ENCODE results near the gene PRRX1. TPM values are rescaled to one million over a fixed set of nuclear protein-coding genes. Genes with fewer than 3 reads are reported as not detected.

Gene PRRX1
- total RNA-seq, 5 donors from 2014 or later (not counting 1 experiment from before 2014, with no cell fraction given) = 0.07 to 0.50 (median 0.41) TPM; not detected in 2

GRCh38 chr1:170707959-170708655 is 44.2 kb downstream of the PRRX1 start:
- no CpG with 5 or more reads among the region's 5 CpGs for WGBS (ENCODE audit: insufficient coverage)
- Mint-ChIP-seq H3K36me3 (no peaks in the 10 kb centered on the region), H3K4me1 (no peaks in the 10 kb centered on the region), H3K4me3 (no peak overlapping the region), H3K27ac (no peak overlapping the region), H3K27me3 (peaks cover 5 to 8% of the 10 kb centered on the region in 2 donors), H3K9me3 (no peaks in the 10 kb centered on the region)
- no peaks in the 10 kb centered on the region for H3K27me3 ChIP-seq (replicated peaks in 1 of 2; ENCODE audit: control insufficient read depth in 2 of 2, extremely low read depth in 1 of 2, insufficient read depth in 2 of 2, low read length in 1 of 2)
- H3K9me3 ChIP-seq = no peaks in the 10 kb centered on the region
- CTCF ChIA-PET = no interaction called here
- DNase-seq (no peak), ATAC-seq (replicated peaks in 1 of 4) (no peak)
- no peaks in the 10 kb centered on the region for H3K4me1 ChIP-seq (ENCODE audit: control insufficient read depth in 1 of 2, extremely low read depth in 1 of 2, insufficient read depth in 2 of 2, low read length in 2 of 2)
- no peak overlapping the region for H3K27ac ChIP-seq (ENCODE audit: low read length)
- H3K36me3 ChIP-seq (ENCODE audit: control insufficient read depth in 2 of 2, extremely low read depth in 1 of 2, insufficient read depth in 1 of 2, low read length in 1 of 2) = no peaks in the 10 kb centered on the region
- POLR2A ChIA-PET = no interaction called here
- no peak overlapping the region for H3K4me3 ChIP-seq (ENCODE audit: control insufficient read depth in 1 of 2, extremely low read depth in 1 of 2, low read length in 1 of 2)

DNA sequence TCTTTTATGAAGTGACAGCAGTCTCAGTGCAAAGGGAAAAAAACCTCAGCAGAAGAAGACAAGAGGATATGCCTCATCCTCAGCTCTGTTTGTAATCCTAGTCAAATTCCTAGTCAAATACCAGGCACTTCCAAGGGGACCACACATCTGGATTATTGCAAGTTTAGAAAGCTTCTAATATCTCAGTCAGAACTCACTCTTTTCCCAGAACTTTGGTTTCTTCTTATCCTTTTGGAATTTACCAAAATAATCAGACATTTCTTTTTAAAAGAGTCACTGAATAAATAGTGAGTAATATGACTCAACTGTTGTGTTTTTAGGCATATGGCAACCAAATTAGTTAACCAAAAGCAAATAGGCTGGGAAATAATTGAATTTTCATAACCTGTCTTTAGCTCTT is 47.8 kb downstream of the PRRX1 start:
- H3K4me3 Mint-ChIP-seq = no peak overlapping the region

GRCh38 chr1:170714163-170714562 is 50.2 kb downstream of the PRRX1 start:
- 100% methylated on average over 1 of the region's 5 CpGs for WGBS (ENCODE audit: insufficient coverage)
- Histone ChIP-seq H3K9me3 (no peaks in the 10 kb centered on the region), H3K27me3 (replicated peaks in 1 of 2; ENCODE audit: control insufficient read depth in 2 of 2, extremely low read depth in 1 of 2, insufficient read depth in 2 of 2, low read length in 1 of 2) (no peaks in the 10 kb centered on the region), H3K36me3 (ENCODE audit: control insufficient read depth in 2 of 2, extremely low read depth in 1 of 2, insufficient read depth in 1 of 2, low read length in 1 of 2) (no peaks in the 10 kb centered on the region), H3K27ac (ENCODE audit: low read length) (no peak overlapping the region), H3K4me1 (ENCODE audit: control insufficient read depth in 1 of 2, extremely low read depth in 1 of 2, insufficient read depth in 2 of 2, low read length in 2 of 2) (no peaks in the 10 kb centered on the region), H3K4me3 (ENCODE audit: control insufficient read depth in 1 of 2, extremely low read depth in 1 of 2, low read length in 1 of 2) (no peak overlapping the region)
- POLR2A ChIA-PET = no interaction called here
- no peak for ATAC-seq (replicated peaks in 1 of 4)
- Mint-ChIP-seq H3K4me3 (no peak overlapping the region), H3K27me3 (peaks cover 8 to 19% of the 10 kb centered on the region in 2 donors), H3K9me3 (no peaks in the 10 kb centered on the region), H3K36me3 (no peaks in the 10 kb centered on the region), H3K4me1 (no peaks in the 10 kb centered on the region), H3K27ac (no peak overlapping the region)
- CTCF ChIA-PET = no interaction called here
- DNase-seq = no peak

More for the DNA sequence above, 47.8 kb downstream of the PRRX1 start:
- Histone ChIP-seq H3K4me1 (ENCODE audit: control insufficient read depth in 1 of 2, extremely low read depth in 1 of 2, insufficient read depth in 2 of 2, low read length in 2 of 2) (no peaks in the 10 kb centered on the region), H3K27ac (ENCODE audit: low read length) (no peak overlapping the region), H3K9me3 (no peaks in the 10 kb centered on the region), H3K36me3 (ENCODE audit: control insufficient read depth in 2 of 2, extremely low read depth in 1 of 2, insufficient read depth in 1 of 2, low read length in 1 of 2) (no peaks in the 10 kb centered on the region), H3K27me3 (replicated peaks in 1 of 2; ENCODE audit: control insufficient read depth in 2 of 2, extremely low read depth in 1 of 2, insufficient read depth in 2 of 2, low read length in 1 of 2) (no peaks in the 10 kb centered on the region), H3K4me3 (ENCODE audit: control insufficient read depth in 1 of 2, extremely low read depth in 1 of 2, low read length in 1 of 2) (no peak overlapping the region)
- Mint-ChIP-seq H3K36me3 (no peaks in the 10 kb centered on the region), H3K4me1 (no peaks in the 10 kb centered on the region), H3K9me3 (no peaks in the 10 kb centered on the region), H3K27me3 (peaks cover 8 to 15% of the 10 kb centered on the region in 2 donors), H3K27ac (no peak overlapping the region)
- no peak for DNase-seq
- no peak for ATAC-seq (replicated peaks in 1 of 4)
- ChIA-PET POLR2A (no interaction called here), CTCF (no interaction called here)

DNA sequence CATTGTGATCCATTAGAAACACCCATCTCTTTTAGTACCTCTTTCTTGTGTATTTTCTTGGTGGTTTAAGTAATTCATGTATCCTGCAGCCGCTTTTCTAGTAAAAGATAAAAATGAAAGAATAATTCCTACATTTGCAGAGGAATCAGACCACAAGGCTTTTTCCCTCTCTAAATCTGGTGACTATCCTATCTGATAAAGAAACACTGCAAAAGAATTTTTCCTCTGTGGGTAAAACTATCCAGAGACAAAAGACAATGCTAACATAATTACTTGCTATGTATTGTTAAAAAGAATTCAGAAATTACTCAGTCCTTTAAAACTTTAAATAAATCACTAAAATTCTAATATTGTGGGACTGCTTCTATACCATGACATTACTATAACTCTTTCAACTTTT is 51.0 kb downstream of the PRRX1 start:
- Histone ChIP-seq H3K27me3 (replicated peaks in 1 of 2; ENCODE audit: control insufficient read depth in 2 of 2, extremely low read depth in 1 of 2, insufficient read depth in 2 of 2, low read length in 1 of 2) (no peaks in the 10 kb centered on the region), H3K9me3 (no peaks in the 10 kb centered on the region), H3K27ac (ENCODE audit: low read length) (no peak overlapping the region), H3K36me3 (ENCODE audit: control insufficient read depth in 2 of 2, extremely low read depth in 1 of 2, insufficient read depth in 1 of 2, low read length in 1 of 2) (no peaks in the 10 kb centered on the region), H3K4me1 (ENCODE audit: control insufficient read depth in 1 of 2, extremely low read depth in 1 of 2, insufficient read depth in 2 of 2, low read length in 2 of 2) (no peaks in the 10 kb centered on the region), H3K4me3 (ENCODE audit: control insufficient read depth in 1 of 2, extremely low read depth in 1 of 2, low read length in 1 of 2) (no peak overlapping the region)
- ChIA-PET CTCF (no interaction called here), POLR2A (no interaction called here)
- Mint-ChIP-seq H3K4me1 (no peaks in the 10 kb centered on the region), H3K27ac (no peak overlapping the region), H3K9me3 (no peaks in the 10 kb centered on the region), H3K36me3 (no peaks in the 10 kb centered on the region), H3K27me3 (peaks cover 8 to 19% of the 10 kb centered on the region in 2 donors), H3K4me3 (no peak overlapping the region)
- no peak for DNase-seq
- no CpG with 5 or more reads among the region's 1 CpG for WGBS (ENCODE audit: insufficient coverage)
- ATAC-seq (replicated peaks in 1 of 4) = no peak

GRCh38 chr1:170716835-170717429 is 53.0 kb downstream of the PRRX1 start:
- Mint-ChIP-seq H3K4me1 (no peaks in the 10 kb centered on the region), H3K27me3 (peaks cover 14 to 19% of the 10 kb centered on the region in 2 donors), H3K9me3 (no peaks in the 10 kb centered on the region), H3K4me3 (no peak overlapping the region), H3K36me3 (no peaks in the 10 kb centered on the region), H3K27ac (no peak overlapping the region)
- H3K4me1 ChIP-seq (ENCODE audit: control insufficient read depth in 1 of 2, extremely low read depth in 1 of 2, insufficient read depth in 2 of 2, low read length in 2 of 2) = no peaks in the 10 kb centered on the region
- no peak overlapping the region for H3K4me3 ChIP-seq (ENCODE audit: control insufficient read depth in 1 of 2, extremely low read depth in 1 of 2, low read length in 1 of 2)
- WGBS (ENCODE audit: insufficient coverage) = 75% methylated on average over 3 of the region's 3 CpGs
- no peak for ATAC-seq (replicated peaks in 1 of 4)
- no peak for DNase-seq
- no peaks in the 10 kb centered on the region for H3K9me3 ChIP-seq
- ChIA-PET POLR2A (interaction anchor here in 1 of 2 donors (0.7 kb wide), 1 partner anchor 1372 kb away, joined by 5 read pairs; no protein-coding TSS in a partner anchor), CTCF (interaction anchor here in 1 of 2 donors (0.6 kb wide), 1 partner anchor 925 kb away, joined by 3 read pairs; no protein-coding TSS in a partner anchor)
- no peak overlapping the region for H3K27ac ChIP-seq (ENCODE audit: low read length)
- no peaks in the 10 kb centered on the region for H3K27me3 ChIP-seq (replicated peaks in 1 of 2; ENCODE audit: control insufficient read depth in 2 of 2, extremely low read depth in 1 of 2, insufficient read depth in 2 of 2, low read length in 1 of 2)
- H3K36me3 ChIP-seq (ENCODE audit: control insufficient read depth in 2 of 2, extremely low read depth in 1 of 2, insufficient read depth in 1 of 2, low read length in 1 of 2) = no peaks in the 10 kb centered on the region

- H3K4me3 Mint-ChIP-seq = no peak overlapping the region
- Histone ChIP-seq H3K9me3 (no peaks in the 10 kb centered on the region), H3K27me3 (replicated peaks in 1 of 2; ENCODE audit: control insufficient read depth in 2 of 2, extremely low read depth in 1 of 2, insufficient read depth in 2 of 2, low read length in 1 of 2) (no peaks in the 10 kb centered on the region), H3K4me1 (ENCODE audit: control insufficient read depth in 1 of 2, extremely low read depth in 1 of 2, insufficient read depth in 2 of 2, low read length in 2 of 2) (no peaks in the 10 kb centered on the region), H3K4me3 (ENCODE audit: control insufficient read depth in 1 of 2, extremely low read depth in 1 of 2, low read length in 1 of 2) (no peak overlapping the region), H3K36me3 (ENCODE audit: control insufficient read depth in 2 of 2, extremely low read depth in 1 of 2, insufficient read depth in 1 of 2, low read length in 1 of 2) (no peaks in the 10 kb centered on the region), H3K27ac (ENCODE audit: low read length) (no peak overlapping the region)
- H3K36me3 Mint-ChIP-seq = no peaks in the 10 kb centered on the region
- H3K27me3 Mint-ChIP-seq = peaks cover 12 to 14% of the 10 kb centered on the region in 2 donors
- WGBS (ENCODE audit: insufficient coverage) = no CpG with 5 or more reads among the region's 2 CpGs
- no peaks in the 10 kb centered on the region for H3K9me3 Mint-ChIP-seq
- ATAC-seq (replicated peaks in 1 of 4) (no peak), DNase-seq (no peak)
- CTCF ChIA-PET = no interaction called here
- POLR2A ChIA-PET = no interaction called here
- H3K27ac Mint-ChIP-seq = no peak overlapping the region
- H3K4me1 Mint-ChIP-seq = no peaks in the 10 kb centered on the region
Measured at GRCh38 chr1:170720661-170721060, 56.7 kb downstream of the PRRX1 start.
